CD4-positive, alpha-beta T cell treated with Interleukin-21 for 1 hour (primary cell): ENCODE measurements around the gene GOLGA6D.
A peak's percentile ranks its signal among the peaks of the same experiment; 100 is the strongest.
"Not testable (repeated sequence)": the region's sequence is repeated elsewhere in the genome, so short reads cannot be mapped to it uniquely, and the experiment has no call there.

ENCODE experiments used
- DNase-seq: peaks from one replicate; pipeline ENCODE4 v3.0.0-alpha.2; 2020

Gene GOLGA6D

GRCh38 chr15:75284152-75284551 lies 1.5 kb downstream of the GOLGA6D start:
- DNase-seq: not testable (repeated sequence)

- DNase-seq: not testable (repeated sequence)
These were observed 11.0 kb downstream of the GOLGA6D start for GRCh38 chr15:75293660-75294059.

DNA sequence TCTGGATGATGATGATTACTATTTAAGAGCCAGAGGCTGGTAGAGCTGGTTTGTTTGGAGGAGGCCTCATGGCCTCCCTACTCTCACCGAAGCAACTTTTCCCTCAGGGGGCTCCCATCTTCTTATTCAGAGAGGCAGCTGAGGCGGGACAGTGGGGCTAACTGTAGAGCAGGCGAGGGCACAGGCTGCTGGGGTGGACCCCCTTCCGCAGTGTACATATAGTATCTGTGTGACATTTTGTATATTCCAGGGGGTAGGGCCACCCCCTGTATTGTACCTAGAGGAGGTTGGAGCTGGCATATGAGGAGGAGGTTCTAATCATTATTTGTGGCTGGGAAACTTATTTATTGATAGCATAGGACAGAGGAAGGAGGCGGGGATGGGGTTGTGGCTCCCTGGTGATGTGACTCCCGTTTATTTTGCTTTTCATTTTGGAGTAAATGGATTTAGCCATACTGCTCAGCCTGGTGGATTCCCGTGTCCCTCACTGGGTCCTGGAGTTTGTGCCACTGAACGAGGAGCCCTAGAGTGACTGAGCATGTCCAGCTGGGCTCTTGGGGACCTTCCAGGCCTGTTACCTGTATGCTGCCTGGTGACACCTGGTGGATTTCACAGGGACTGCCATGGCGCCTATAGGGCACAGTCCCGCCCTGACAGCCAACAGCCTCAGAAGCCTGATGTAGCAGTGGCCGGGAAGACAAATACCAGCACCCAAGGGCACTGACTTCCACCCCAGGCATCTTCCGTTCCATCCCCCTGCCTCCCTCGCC lies 16.1 kb downstream of the GOLGA6D start:
- DNase-seq: not testable (repeated sequence)

GRCh38 chr15:75299311-75299688 lies 16.7 kb downstream of the GOLGA6D start:
- peak; percentile 65 for DNase-seq

DNA sequence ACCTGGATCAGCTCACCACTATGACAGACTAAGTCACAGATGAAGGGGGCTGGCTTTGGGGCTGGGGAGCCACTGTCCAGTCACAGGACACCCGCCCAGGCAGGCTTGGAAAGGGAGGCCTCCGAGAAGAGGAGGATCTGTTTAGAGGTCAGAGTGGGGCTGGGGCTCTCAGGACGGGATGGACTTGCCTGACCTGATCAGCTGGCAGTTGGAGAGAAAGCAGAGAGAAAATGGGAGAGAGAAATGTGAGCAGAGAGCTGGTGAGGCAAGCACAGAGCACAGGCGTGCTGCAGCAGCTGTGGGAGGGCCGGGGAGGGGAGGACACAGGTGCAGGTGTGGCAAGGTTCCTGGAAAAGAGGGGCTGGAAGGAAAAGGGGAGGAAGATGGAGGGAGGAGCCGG lies 17.4 kb downstream of the GOLGA6D start:
- DNase-seq: not testable (repeated sequence)

DNA sequence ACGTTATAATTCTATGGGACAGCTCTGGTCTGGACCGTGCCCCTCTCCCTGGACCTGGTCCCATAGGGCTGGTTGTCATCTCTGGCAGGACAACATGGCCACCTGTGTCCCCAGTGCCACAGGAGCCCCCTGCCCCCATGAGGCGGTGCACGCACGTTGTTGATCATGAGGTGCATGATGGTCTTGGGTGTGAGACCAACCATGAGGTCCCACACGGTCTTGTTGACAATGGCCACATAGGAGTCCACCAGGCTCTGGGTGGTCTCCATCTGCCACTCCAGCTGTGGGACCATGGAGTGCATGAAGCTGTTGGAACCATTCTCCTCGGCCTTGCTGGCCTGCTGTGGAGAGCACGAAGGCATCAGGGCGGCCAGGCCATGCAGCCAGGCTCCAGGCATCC lies 19.7 kb downstream of the GOLGA6D start:
- DNase-seq: no peak

GRCh38 chr15:75302753-75303152 lies 20.1 kb downstream of the GOLGA6D start:
- DNase-seq: not testable (repeated sequence)

DNA sequence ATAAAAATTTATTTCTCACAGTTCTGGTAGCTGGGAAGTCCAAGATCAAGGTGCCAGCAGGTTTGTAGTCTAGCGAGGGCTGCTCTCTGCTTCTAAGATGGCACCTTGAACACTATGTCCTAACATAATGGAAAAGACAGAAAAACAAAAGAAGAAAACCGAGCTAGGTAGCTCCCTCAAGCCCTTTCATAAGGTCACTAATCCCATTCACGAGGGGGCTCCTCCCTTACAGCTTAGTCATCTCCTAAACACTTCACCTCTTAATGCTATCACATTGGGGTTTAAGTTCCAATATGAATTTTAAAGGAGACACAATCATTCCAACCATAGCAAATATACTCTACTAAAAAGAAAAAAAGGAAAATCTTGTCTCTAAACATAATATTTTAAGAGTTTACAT lies 23.6 kb downstream of the GOLGA6D start:
- DNase-seq: no peak

DNA sequence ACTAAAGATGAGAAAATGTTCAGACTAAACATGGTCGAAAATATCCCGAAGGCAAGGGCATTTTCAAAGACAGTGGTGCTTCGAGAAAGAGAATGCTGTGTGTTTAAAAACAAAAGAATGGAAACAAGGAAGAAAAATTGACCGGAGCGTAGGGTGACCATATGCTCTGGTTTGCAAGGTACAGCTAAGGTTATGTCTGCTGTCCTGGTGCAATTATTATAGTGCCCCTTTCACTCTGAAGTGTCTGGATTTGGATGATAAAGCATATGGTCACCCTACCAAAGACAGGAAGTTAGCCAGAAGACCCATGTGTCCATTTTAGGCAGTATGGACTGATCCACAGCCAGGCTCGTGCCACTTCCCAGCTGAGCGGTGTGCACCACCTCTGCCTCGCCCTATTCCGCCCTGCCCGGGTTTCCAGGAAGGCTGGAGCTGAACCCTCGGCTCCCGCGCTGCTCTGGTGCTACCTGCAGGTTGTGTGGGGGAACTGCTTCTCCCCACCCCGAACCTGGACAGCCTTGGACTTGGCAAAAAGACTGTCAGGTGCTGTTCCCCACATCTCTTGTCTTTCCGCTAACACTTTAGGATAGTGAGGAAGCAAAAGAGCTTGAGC lies 25.2 kb downstream of the GOLGA6D start:
- DNase-seq: no peak

DNA sequence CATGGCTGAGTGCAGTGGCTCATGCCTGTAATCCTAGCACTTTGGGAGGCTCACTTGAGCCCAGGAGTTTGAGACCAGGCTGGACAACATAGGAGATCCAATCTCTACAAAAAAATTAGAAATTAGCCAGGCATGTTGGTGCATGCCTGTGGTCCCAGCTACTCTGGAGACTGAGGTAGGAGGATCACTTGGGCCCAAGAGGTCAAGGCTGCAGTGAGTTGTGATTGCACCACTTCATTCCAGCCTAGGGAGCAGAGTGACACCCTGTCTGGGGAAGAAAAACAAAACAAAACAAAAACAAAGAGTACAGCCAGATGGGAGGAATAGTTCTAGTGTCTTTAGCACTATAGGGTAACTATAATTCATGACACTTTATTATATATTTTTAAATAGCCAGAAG lies 27.1 kb downstream of the GOLGA6D start:
- DNase-seq: no peak

DNA sequence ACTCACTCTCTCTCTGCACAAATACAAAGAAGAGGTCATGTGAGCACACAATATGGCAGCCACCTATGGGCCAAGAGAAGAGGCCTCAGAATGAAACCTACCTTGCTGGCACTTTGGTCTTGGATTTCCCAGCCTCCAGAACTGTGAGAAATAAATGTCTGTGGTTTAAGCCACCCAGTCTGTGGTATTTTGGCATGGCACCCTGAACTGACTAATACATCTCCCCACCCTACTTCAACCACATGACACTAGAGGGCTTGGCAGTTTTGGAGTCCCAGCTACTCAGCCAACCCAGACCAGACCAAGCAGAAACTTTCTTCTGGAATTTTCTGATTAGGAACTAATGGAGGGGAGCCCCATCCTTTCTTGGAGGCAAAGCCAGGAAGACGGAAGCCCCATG lies 29.9 kb downstream of the GOLGA6D start:
- not testable (repeated sequence) for DNase-seq

GRCh38 chr15:75313116-75313845 lies 30.6 kb downstream of the GOLGA6D start:
- DNase-seq: no peak

GRCh38 chr15:75314552-75315290 lies 32.1 kb downstream of the GOLGA6D start:
- no peak for DNase-seq

- not testable (repeated sequence) for DNase-seq
These were observed 36.7 kb downstream of the GOLGA6D start for GRCh38 chr15:75319231-75319897.

DNA sequence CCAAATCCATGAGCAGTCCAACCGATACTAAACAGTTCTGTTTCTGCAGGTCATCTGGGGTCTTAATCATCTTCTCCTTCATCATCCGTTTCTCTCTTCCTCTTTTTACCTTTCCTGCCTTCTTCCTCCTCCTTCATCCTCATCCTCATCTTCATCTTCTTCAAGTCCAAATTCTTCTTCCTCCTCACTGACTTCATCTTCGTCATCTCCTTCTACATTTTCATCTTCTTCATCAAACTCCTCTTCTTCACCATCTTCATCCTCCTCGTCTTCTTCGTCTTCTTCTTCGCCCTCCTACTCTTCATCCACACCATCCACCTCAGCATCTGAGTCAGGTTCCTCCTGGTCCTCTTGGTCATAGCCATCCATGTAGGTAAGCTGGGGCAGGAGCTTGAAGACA lies 39.1 kb downstream of the GOLGA6D start:
- DNase-seq: no peak

DNA sequence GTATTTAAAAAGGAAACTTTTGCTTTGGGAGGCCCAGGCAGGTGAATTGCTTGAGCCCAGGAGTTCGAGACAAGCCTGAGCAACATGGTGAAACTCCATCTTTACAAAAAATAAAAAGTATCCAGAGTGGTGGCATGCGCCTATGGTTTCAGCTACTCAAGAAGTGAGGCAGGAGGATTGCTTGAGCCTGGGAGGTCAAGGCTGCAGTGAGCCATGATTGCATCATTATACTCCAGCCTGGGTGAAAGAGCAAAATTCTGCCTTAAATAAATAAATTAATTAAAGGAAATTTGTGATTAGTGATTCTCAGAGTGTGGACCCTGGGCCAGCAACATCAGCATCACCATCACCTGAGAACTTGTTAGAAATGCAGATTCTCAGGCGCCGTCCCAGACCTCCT lies 43.3 kb downstream of the GOLGA6D start:
- DNase-seq: no peak

DNA sequence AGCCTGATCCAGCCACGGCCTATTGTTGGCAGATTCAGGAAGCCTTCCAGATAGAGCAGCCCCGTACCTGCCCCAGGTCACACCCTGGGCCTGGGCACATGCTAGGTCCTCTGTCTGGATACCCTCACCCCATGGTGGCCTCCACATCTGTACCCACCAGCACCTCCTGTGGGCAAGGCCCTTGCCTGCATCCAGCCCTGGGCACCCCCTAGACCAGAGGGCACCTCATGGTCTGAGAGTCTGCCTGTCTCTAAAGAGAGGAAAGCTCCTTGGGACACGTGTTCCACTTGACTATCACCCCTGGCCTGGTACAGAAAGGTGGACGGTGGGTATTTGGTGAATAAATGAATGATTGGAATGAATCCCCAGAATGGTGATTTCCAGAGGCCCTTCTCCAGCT lies 44.4 kb downstream of the GOLGA6D start:
- DNase-seq: no peak

GRCh38 chr15:75327491-75327890 lies 44.9 kb downstream of the GOLGA6D start:
- DNase-seq: no peak

GRCh38 chr15:75328493-75329314 lies 46.1 kb downstream of the GOLGA6D start:
- DNase-seq: no peak

DNA sequence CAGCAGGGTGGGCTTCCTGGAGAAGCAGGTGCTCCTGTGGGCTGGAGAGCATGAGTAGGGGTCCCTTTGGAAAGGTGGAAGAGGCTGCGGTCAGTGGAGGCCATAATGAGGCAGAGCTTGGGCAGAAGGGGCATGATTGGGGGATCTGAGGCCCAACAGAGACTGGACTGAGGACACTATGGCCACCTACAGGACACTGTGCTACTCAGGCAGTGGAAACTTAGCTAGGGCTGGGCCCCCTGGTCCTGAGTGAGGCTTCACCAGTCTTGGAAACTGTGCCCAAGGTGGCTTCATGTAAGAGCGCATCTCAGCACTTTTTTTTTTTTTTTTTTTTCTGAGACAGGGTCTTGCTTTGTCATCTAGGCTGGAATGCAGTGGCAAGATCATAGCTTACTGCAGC lies 46.9 kb downstream of the GOLGA6D start:
- no peak for DNase-seq

DNA sequence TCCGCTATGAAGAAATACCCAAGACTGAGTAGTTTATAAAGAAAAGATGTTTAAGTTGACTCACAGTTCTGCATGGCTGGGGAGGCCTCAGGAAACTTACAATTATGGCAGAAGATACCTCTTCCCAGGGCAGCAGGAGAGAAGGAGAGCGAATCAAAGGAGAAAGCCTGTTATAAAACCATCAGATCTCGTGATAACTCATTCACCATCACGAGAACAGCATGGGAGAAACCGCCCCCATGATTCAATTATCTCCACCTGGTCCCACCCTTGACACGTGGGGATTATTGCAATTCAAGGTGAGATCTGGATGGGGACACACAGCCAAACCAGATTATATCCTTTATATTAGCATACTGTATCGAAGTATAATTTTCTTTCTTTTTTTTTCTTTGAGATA lies 49.5 kb downstream of the GOLGA6D start:
- not testable (repeated sequence) for DNase-seq
